HepG2 (cell line): ENCODE measurements around the gene METTL27. TPM values are rescaled to one million over a fixed set of nuclear protein-coding genes. Genes with fewer than 3 reads are reported as not detected.
A peak's percentile ranks its signal among the peaks of the same experiment; 100 is the strongest.

ENCODE experiments used
- AKNA ChIP-seq: sonication (generic); formaldehyde crosslinking; IDR thresholded peaks from 2 replicates; pipeline ENCODE4 v1.4.0; 2020; ENCODE audit warnings: missing genetic modification reagents, borderline replicate concordance
- ARID5B ChIP-seq: IDR thresholded peaks from 2 replicates; pipeline ENCODE4 v1.4.0; 2020; ENCODE audit warnings: mild to moderate bottlenecking, missing genetic modification reagents
- CCDC6 ChIP-seq: sonication (generic); formaldehyde crosslinking; IDR thresholded peaks from 2 replicates; pipeline ENCODE4 v1.8.1; 2022; ENCODE audit warnings: mild to moderate bottlenecking, missing genetic modification reagents, moderate library complexity
- CSRNP1 ChIP-seq: sonication (generic); formaldehyde crosslinking; IDR thresholded peaks from 2 replicates; pipeline ENCODE4 v1.8.1; 2023; ENCODE audit warnings: mild to moderate bottlenecking, missing genetic modification reagents
- CTCF ChIP-seq: sonication (generic); formaldehyde crosslinking; IDR thresholded peaks from 2 replicates; pipeline ENCODE4 v1.5.0; 2020; ENCODE audit warnings: mild to moderate bottlenecking, missing genetic modification reagents, moderate library complexity
- GATAD2A ChIP-seq: IDR thresholded peaks from 2 replicates; pipeline ENCODE4 v1.6.1; 2016
- HMG20A ChIP-seq: IDR thresholded peaks from 2 replicates; pipeline ENCODE4 v1.6.1; 2016; ENCODE audit warnings: borderline replicate concordance
- PITX1 ChIP-seq: sonication (generic); formaldehyde crosslinking; IDR thresholded peaks from 2 replicates; pipeline ENCODE4 v1.5.1; 2020; ENCODE audit warnings: mild to moderate bottlenecking, missing genetic modification reagents
- ZMYM2 ChIP-seq: sonication (generic); formaldehyde crosslinking; IDR thresholded peaks from 2 replicates; pipeline ENCODE4 v1.8.0; 2022; ENCODE audit warnings: mild to moderate bottlenecking, missing genetic modification reagents
- ZNF513 ChIP-seq: sonication (generic); formaldehyde crosslinking; conservative IDR thresholded peaks from 2 replicates; pipeline ENCODE4 v1.5.0; 2020; ENCODE audit warnings: missing genetic modification reagents
- ZNF710 ChIP-seq: sonication (generic); formaldehyde crosslinking; IDR thresholded peaks from 2 replicates; pipeline ENCODE4 v1.5.0; 2020; ENCODE audit warnings: mild to moderate bottlenecking, missing genetic modification reagents, borderline replicate concordance
- ZNF768 ChIP-seq: sonication (generic); formaldehyde crosslinking; IDR thresholded peaks from 2 replicates; pipeline ENCODE4 v1.4.0; 2020; ENCODE audit warnings: missing genetic modification reagents
- polyA plus RNA-seq, 8 experiments: library from polyadenylated mRNA; depleted of rRNA in 3 of 8; stranded (reverse) in 7 of 8; unstranded in 1 of 8; fragments of >200 nt; fragmentation: Illumina TruSeq in 4 of 8; extraction: Trizol in 4 of 8; gene quantifications; 2 replicates each; pipeline versions ENCODE4 v1.2.1 to v1.2.3, GENCODE V29; 2011 to 2016; ENCODE audit warnings: low read depth in 4 of 8, missing spikeins in 1 of 8, mixed read lengths in 1 of 8; ENCODE audit not compliant: insufficient read depth in 1 of 8
- total RNA-seq, 5 experiments: library from RNA; depleted of rRNA; stranded (reverse); fragments of >200 nt; fragmentation: Illumina TruSeq; extraction: Trizol; gene quantifications; 2 replicates each; pipeline ENCODE4 v1.2.3, GENCODE V29; 2016; ENCODE audit warnings: low read depth in 1 of 5

Gene METTL27
- total and polyA plus RNA-seq, 2 of the 13 experiments (the other 11 are each of a cell fraction or from before 2014, with no cell fraction given) = 2.0 to 3.0 TPM

- TF ChIP-seq ARID5B (CRISPR knock-in tag) = peak; percentile 89
- TF ChIP-seq ZMYM2 (CRISPR knock-in tag) = peak; percentile 84; the same call in 1 of the 2 replicates
- 0 out of 2 replicates have a peak, but pooled peaks have one; percentile 2 for TF ChIP-seq CTCF (CRISPR knock-in tag)
- no peak for TF ChIP-seq CCDC6 (CRISPR knock-in tag)
- TF ChIP-seq GATAD2A (CRISPR knock-in tag) = peak; percentile 73; the same call in 1 of the 2 replicates
- TF ChIP-seq CSRNP1 (CRISPR knock-in tag) = no peak
- TF ChIP-seq PITX1 = peak; percentile 13; the same call in 1 of the 2 replicates
- no peak for TF ChIP-seq ZNF513
- TF ChIP-seq HMG20A = peak; percentile 67; the same call in 1 of the 2 replicates
- TF ChIP-seq ZNF768 (CRISPR knock-in tag) = 0 out of 2 replicates have a peak, but pooled peaks have one; percentile 21
- TF ChIP-seq AKNA (CRISPR knock-in tag) = no peak
- TF ChIP-seq ZNF710 = 0 out of 2 replicates have a peak, but pooled peaks have one; percentile 51
These were observed 27.8 kb upstream of the METTL27 start (continued) for GRCh38 chr7:73870041-73870492.
